SKM-1 treated with dmso at 0.1 percent for 144 hours (cell line): ENCODE data around the gene WDSUB1.

ENCODE experiments used
- DNase-seq: peaks from one replicate; lab custom pipeline; 2025; ENCODE audit not compliant: unreplicated experiment; lab: John Stamatoyannopoulos, UW

Gene WDSUB1

DNA sequence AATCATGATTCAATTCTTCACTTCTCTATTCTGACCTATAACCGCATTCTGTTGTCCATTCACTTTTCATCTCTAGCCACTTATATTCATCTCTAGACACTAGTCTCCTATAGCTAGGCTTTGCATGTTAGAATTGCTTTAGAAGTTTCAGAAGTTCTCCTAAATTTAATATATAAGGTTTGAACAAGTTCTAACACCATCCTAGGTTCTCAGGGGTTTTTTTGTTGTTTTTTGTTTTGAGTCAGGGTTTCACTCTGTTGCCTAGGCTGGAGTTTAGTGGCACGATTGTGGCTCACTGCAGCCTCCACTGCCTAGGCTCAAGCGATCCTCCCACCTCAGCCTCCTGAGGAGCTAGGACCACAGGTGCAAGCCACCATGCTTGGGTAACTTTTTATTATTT is 19.9 kb downstream of the WDSUB1 start:
- DNase-seq = no peak

- DNase-seq = no peak
These were observed 21.3 kb downstream of the WDSUB1 start for GRCh38 chr2:159265171-159265576.

GRCh38 chr2:159262904-159263303 is 23.6 kb downstream of the WDSUB1 start:
- DNase-seq = no peak

- DNase-seq = no peak
These were observed 24.3 kb downstream of the WDSUB1 start for GRCh38 chr2:159262226-159262625.

GRCh38 chr2:159256159-159256558 is 30.3 kb downstream of the WDSUB1 start:
- no peak for DNase-seq

DNA sequence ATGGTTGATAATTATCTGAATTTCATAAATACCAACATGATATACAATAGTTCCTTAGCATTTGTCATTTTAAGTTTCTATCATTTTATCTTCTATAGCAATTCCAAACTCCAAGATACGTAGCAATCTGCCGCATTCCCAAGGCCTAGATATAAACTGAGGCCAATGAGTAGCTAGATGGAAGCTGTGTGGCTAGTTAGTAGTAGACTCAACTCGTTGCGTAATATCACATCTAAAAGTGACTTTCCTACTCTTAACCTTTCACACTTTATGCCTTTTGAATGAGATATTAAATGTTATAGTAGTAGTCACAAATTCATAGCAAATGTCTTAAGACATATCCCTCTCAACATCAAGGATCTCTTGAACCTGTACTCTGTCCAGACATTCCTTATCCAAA is 33.6 kb downstream of the WDSUB1 start:
- no peak for DNase-seq

- DNase-seq = no peak
These were observed 35.0 kb downstream of the WDSUB1 start for GRCh38 chr2:159251296-159252173.

DNA sequence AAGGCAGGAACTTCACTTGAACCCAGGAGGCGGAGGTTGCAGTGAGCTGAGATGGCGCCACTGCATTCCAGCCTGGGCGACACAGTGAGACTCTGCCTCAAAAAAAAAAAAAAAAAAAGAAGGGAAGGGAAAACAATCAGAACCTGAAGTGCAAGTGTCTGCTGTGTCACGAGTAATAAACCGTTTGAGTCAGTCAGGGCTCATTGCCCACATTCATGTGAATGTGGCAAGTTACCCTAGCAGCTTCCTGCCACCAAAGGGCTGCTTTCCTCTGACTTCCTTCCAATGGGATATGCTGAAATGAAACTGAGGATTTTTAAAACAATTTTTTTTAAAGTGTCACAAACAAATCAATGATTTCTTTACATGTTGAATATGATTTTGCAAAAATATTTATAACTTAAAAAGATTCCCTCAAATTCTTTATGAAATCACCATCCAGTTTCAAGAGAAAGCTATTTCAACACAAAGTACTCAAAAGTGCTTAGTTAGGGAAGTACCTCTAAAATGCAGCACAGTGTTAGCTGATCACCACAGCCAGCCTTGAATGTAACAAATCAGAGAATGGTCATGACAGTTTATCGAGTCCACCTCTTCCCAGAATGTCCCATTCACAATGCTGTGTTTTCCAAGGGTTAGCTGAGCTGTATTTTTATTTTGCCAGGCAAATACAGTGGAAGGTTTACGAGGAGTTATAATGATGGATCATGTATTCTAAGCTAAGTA is 36.4 kb downstream of the WDSUB1 start:
- DNase-seq = peak; percentile 69

DNA sequence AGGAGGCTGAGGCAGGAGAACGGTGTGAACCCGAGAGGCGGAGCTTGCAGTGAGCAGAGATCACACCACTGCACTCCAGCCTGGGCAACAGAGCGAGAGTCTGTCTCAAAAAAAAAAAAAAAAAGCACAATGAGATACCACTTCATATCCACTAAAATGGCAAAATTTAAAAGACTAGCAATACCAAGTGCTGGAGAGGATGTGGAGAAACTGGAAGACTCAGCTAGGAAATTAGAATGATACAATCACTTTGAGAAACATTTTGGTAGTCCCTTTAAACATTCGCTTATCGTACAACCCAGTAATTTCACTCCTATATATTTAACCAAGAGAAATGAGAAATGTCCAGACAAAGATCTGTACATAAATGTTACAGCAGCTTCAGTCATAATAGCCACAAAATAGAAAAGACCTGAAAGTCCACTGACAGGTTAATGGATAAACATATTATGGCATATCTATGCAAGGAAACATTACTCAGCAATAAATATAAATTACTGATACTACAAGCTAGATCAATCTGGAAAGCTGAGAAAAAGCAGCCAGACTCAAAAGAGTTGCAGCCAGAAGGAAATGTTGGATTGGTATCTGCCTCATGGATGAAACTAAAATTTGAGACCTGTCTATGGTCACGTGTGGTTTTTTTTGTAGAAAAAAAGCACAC is 40.0 kb downstream of the WDSUB1 start:
- no peak for DNase-seq

GRCh38 chr2:159243529-159243928 is 43.0 kb downstream of the WDSUB1 start:
- DNase-seq = no peak

- DNase-seq = no peak
These were observed 51.6 kb downstream of the WDSUB1 start for GRCh38 chr2:159234868-159235267.

DNA sequence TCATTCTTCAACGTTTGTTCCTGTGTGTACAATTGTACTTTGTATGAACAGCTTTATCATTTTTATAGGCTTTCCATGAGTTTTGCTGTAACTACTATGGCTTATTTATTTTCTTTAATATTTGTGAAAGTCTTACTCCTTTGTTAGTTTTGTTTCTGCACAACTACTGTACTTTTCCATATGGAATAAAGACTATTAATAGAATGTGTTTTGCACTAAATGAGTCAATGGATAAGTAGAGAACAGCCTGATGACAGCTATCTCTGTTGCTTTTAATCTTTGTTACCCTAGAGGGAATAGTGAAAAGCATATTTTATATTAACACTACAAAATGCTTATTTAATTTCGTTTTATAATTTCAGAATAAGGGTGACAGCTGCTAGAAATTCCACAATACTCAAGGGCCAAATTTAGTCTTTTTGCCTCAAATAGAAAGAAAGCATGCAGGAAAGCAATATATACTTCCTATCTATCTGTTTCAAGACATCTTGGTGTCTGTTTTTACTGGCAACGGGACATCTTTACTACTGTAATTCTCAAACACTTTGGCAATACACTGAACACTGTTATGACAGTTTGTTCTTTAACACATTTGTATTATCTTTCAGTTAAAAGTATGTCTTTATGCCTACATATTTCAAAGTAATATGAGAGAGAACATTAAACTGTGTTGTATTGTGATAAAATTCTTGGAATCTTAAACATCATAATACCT is 53.9 kb downstream of the WDSUB1 start:
- no peak for DNase-seq

DNA sequence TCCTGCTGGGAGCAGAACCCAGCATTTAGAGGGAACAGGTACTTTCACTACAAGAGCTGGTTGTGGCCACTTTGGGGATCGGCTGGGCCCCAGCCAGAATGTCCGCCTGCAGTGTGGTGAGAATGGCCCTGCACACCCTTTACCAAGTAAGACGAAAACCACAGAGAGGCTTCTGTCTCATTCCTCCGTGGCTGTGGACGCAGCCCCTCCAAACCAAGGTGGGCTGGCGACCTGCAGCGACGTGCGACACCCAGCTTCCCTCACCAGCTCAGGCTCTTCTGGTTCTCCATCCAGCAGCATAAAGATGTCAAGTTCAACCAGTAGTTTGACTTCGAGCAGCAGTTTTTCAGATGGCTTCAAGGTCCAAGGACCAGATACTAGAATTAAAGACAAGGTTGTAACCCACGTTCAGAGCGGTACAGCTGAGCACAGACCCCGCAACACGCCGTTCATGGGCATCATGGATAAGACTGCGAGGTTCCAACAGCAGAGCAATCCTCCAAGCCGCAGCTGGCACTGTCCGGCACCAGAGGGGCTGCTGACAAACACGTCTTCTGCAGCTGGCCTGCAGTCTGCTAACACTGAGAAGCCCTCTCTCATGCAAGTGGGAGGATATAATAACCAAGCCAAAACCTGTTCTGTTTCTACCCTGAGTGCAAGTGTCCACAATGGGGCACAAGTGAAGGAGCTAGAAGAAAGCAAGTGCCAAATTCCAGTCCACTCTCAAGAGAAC is 56.2 kb downstream of the WDSUB1 start:
- no peak for DNase-seq

DNA sequence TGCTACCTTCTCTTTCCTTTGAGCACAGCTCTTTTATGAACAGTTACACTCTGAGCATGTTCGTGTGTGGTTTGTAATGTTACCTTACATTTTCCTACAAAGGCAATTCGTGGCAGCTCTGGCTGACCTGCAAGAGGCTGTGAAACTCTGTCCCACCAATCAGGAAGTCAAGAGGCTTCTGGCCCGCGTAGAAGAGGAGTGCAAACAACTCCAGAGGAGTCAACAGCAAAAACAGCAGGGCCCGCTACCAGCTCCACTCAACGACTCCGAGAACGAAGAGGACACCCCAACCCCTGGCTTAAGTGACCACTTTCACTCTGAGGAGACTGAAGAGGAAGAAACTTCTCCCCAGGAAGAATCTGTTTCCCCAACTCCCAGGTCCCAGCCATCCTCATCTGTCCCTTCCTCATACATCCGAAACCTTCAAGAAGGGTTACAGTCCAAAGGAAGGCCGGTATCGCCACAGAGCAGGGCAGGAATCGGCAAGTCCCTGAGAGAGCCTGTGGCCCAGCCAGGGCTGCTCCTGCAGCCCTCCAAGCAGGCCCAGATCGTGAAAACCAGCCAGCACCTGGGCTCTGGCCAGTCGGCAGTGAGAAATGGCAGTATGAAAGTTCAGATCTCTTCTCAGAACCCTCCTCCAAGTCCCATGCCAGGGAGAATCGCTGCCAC is 56.9 kb downstream of the WDSUB1 start:
- DNase-seq = no peak

- DNase-seq = no peak
These were observed 58.4 kb downstream of the WDSUB1 start for GRCh38 chr2:159228081-159228581.

- DNase-seq = no peak
These were observed 59.0 kb downstream of the WDSUB1 start for GRCh38 chr2:159227467-159227866.

GRCh38 chr2:159226608-159227385 is 59.7 kb downstream of the WDSUB1 start:
- no peak for DNase-seq

DNA sequence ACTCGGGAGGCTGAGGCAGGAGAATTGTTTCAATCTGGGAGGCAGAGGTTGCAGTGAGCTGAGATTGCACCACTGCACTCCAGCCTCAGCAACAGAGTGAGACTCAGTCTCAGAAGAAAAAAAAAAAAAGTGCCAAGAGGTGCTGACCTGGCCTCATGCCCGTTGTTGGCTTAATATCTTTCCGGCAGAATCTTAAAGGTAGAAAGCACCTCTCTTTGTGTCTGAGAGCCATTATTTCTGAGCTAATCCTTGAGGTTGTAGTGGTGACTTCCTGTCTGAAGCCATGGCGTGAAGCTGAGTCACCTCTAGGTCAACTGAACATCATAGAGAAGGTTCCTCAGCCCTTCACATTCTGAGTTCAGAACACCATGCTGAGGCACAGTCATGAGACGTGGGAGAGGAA is 60.4 kb downstream of the WDSUB1 start:
- DNase-seq = peak; percentile 23
